WTC11 (cell line): ENCODE results near the gene COL26A1. TPM values are rescaled to one million over a fixed set of nuclear protein-coding genes. Genes with fewer than 3 reads are reported as not detected.
"Not testable (repeated sequence)": the region's sequence is repeated elsewhere in the genome, so short reads cannot be mapped to it uniquely, and the experiment has no call there.

Experiments
- ATAC-seq: fragments of 200-7000 bp; cut with Tn5 transposase; 2 replicates; pipeline ENCODE4 v1.10.0; 2021; ENCODE audit warnings: mild to moderate bottlenecking, moderate library complexity
- CTCF ChIA-PET: fragments of 300-600 bp; sonication (Branson Sonifier 250); formaldehyde crosslinking; loops from one replicate; lab custom pipeline; 2021; ENCODE audit warnings: antibody characterized with exemption; lab: Charles Lee
- POLR2A ChIA-PET: fragments of 350-600 bp; sonication (Branson Sonifier 250); formaldehyde crosslinking; loops from one replicate; lab custom pipeline; 2021; ENCODE audit warnings: antibody characterized with exemption; lab: Charles Lee
- DNase-seq: peaks from one replicate; pipeline ENCODE4 v3.0.0; 2021; ENCODE audit warnings: low spot score
- H3K27ac Mint-ChIP-seq: 2 replicates; pipeline ENCODE4 v1.8.0; 2021; ENCODE audit warnings: mixed read lengths
- H3K27me3 Mint-ChIP-seq: 2 replicates; pipeline ENCODE4 v1.8.0; 2021; ENCODE audit warnings: low read depth, mild to moderate bottlenecking, moderate library complexity, mixed read lengths
- H3K36me3 Mint-ChIP-seq: 2 replicates; pipeline ENCODE4 v1.8.0; 2021; ENCODE audit warnings: mixed read lengths
- H3K4me1 Mint-ChIP-seq: 2 replicates; pipeline ENCODE4 v1.8.0; 2022; ENCODE audit warnings: mixed read lengths
- H3K4me3 Mint-ChIP-seq: 2 replicates; pipeline ENCODE4 v1.8.0; 2021; ENCODE audit warnings: mild to moderate bottlenecking, moderate library complexity, mixed read lengths
- H3K9me3 Mint-ChIP-seq: 2 replicates; pipeline ENCODE4 v1.8.0; 2021; ENCODE audit warnings: mixed read lengths
- ATF2 ChIP-seq: sonication (generic); formaldehyde crosslinking; IDR thresholded peaks from 2 replicates; pipeline ENCODE4 v1.8.1; 2022; ENCODE audit warnings: low read depth, missing genetic modification reagents, borderline replicate concordance
- ATF3 ChIP-seq: sonication (generic); formaldehyde crosslinking; conservative IDR thresholded peaks from 2 replicates; pipeline ENCODE4 v1.8.1; 2022; ENCODE audit warnings: mild to moderate bottlenecking, missing genetic modification reagents
- CBFB ChIP-seq: sonication (generic); formaldehyde crosslinking; IDR thresholded peaks from 2 replicates; pipeline ENCODE4 v1.8.1; 2022; ENCODE audit warnings: mild to moderate bottlenecking, low read depth, missing genetic modification reagents
- CREM ChIP-seq: sonication (generic); formaldehyde crosslinking; IDR thresholded peaks from 2 replicates; pipeline ENCODE4 v1.8.1; 2022; ENCODE audit warnings: mild to moderate bottlenecking, missing genetic modification reagents, moderate library complexity
- CTCF ChIP-seq: fragments of 200-600 bp; IDR thresholded peaks from 2 replicates; pipeline ENCODE4 v1.8.0; 2022; ENCODE audit warnings: antibody characterized with exemption
- E2F1 ChIP-seq: sonication (generic); formaldehyde crosslinking; IDR thresholded peaks from 2 replicates; pipeline ENCODE4 v1.8.0; 2022; ENCODE audit warnings: mild to moderate bottlenecking, missing genetic modification reagents
- ESRRA ChIP-seq: sonication (generic); formaldehyde crosslinking; IDR thresholded peaks from 2 replicates; pipeline ENCODE4 v1.8.1; 2022; ENCODE audit warnings: mild to moderate bottlenecking, missing genetic modification reagents, borderline replicate concordance
- FOXP1 ChIP-seq: sonication (generic); formaldehyde crosslinking; IDR thresholded peaks from 2 replicates; pipeline ENCODE4 v1.8.0; 2022; ENCODE audit warnings: missing genetic modification reagents, mild to moderate bottlenecking, moderate library complexity, borderline replicate concordance
- GRHL2 ChIP-seq: fragments of 250-450 bp; sonication (Bioruptor Pico); IDR thresholded peaks from 2 replicates; pipeline ENCODE4 v1.8.0; 2022; ENCODE audit warnings: mild to moderate bottlenecking, moderate library complexity; ENCODE audit not compliant: insufficient replicate concordance, severe bottlenecking
- GTF2I ChIP-seq: fragments of 250-450 bp; sonication (Bioruptor Pico); conservative IDR thresholded peaks from 2 replicates; pipeline ENCODE4 v1.4.0; 2021; ENCODE audit warnings: mild to moderate bottlenecking
- HMGXB4 ChIP-seq: sonication (generic); formaldehyde crosslinking; IDR thresholded peaks from 2 replicates; pipeline ENCODE4 v1.8.1; 2023; ENCODE audit warnings: mild to moderate bottlenecking, moderate library complexity, missing genetic modification reagents
- MXD4 ChIP-seq: fragments of 250-450 bp; sonication (Bioruptor Pico); IDR thresholded peaks from 2 replicates; pipeline ENCODE4 v1.8.0; 2021; ENCODE audit warnings: mild to moderate bottlenecking, moderate library complexity, borderline replicate concordance
- PREB ChIP-seq: sonication (generic); formaldehyde crosslinking; IDR thresholded peaks from 2 replicates; pipeline ENCODE4 v1.8.1; 2022; ENCODE audit warnings: mild to moderate bottlenecking, missing genetic modification reagents, moderate library complexity, borderline replicate concordance
- SMAD3 ChIP-seq: sonication (generic); formaldehyde crosslinking; IDR thresholded peaks from 2 replicates; pipeline ENCODE4 v1.8.0; 2022; ENCODE audit warnings: missing genetic modification reagents, mild to moderate bottlenecking, borderline replicate concordance
- SOX15 ChIP-seq: fragments of 250-450 bp; sonication (Bioruptor Pico); IDR thresholded peaks from 2 replicates; pipeline ENCODE4 v1.9.0; 2021; ENCODE audit warnings: mild to moderate bottlenecking
- TCF7 ChIP-seq: sonication (generic); formaldehyde crosslinking; IDR thresholded peaks from 2 replicates; pipeline ENCODE4 v1.8.0; 2022; ENCODE audit warnings: mild to moderate bottlenecking, low read depth, missing genetic modification reagents, moderate library complexity
- ZMAT4 ChIP-seq: fragments of 250-450 bp; sonication (Bioruptor Pico); IDR thresholded peaks from 2 replicates; pipeline ENCODE4 v1.9.0; 2021; ENCODE audit warnings: mild to moderate bottlenecking
- ZNF121 ChIP-seq: sonication (generic); formaldehyde crosslinking; IDR thresholded peaks from 2 replicates; pipeline ENCODE4 v1.8.0; 2023; ENCODE audit warnings: missing genetic modification reagents
- ZNF263 ChIP-seq: sonication (generic); formaldehyde crosslinking; IDR thresholded peaks from 2 replicates; pipeline ENCODE4 v1.8.1; 2022; ENCODE audit warnings: low read depth, mild to moderate bottlenecking, moderate library complexity, missing genetic modification reagents
- ZNF317 ChIP-seq: sonication (generic); formaldehyde crosslinking; IDR thresholded peaks from 2 replicates; pipeline ENCODE4 v1.8.1; 2023; ENCODE audit warnings: low read depth, mild to moderate bottlenecking, moderate library complexity, missing genetic modification reagents, borderline replicate concordance
- ZNF423 ChIP-seq: fragments of 250-450 bp; sonication (Bioruptor Pico); IDR thresholded peaks from 2 replicates; pipeline ENCODE4 v2.1.2; 2022; ENCODE audit warnings: mild to moderate bottlenecking, moderate library complexity
- ZNF425 ChIP-seq: fragments of 250-450 bp; sonication (Bioruptor Pico); conservative IDR thresholded peaks from 2 replicates; pipeline ENCODE4 v1.9.0; 2021; ENCODE audit warnings: mild to moderate bottlenecking
- total RNA-seq: library from RNA; stranded (reverse); gene quantifications from 3 replicates; pipeline ENCODE4 v1.2.3, GENCODE V29; 2021

COL26A1 gene
- total RNA-seq, 1 experiment from 2014 or later, result 64.4 TPM

- no peak for TF ChIP-seq GRHL2 (CRISPR knock-in tag)
- TF ChIP-seq CTCF, result no peak
- TF ChIP-seq HMGXB4 (CRISPR knock-in tag), result no peak
- no peak for TF ChIP-seq SMAD3
- no peak for TF ChIP-seq ZNF423 (CRISPR knock-in tag)
- TF ChIP-seq MXD4, result no peak
- no peak for TF ChIP-seq CREM (CRISPR knock-in tag)
Measured at GRCh38 chr7:101560856-101561255, 198.2 kb downstream of the COL26A1 start (continued).

GRCh38 chr7:101561293-101561692 is 198.6 kb downstream of the COL26A1 start:
- not testable (repeated sequence) for H3K36me3 Mint-ChIP-seq, H3K9me3 Mint-ChIP-seq, ATAC-seq, DNase-seq, H3K27ac Mint-ChIP-seq, H3K27me3 Mint-ChIP-seq, H3K4me3 Mint-ChIP-seq
- TF ChIP-seq GTF2I (CRISPR knock-in tag), result 0 out of 2 replicates have a peak, but pooled peaks have one; percentile 27
- TF ChIP-seq ZNF121 (CRISPR knock-in tag), result peak; percentile 93
- CTCF ChIA-PET, result interaction anchor here (1.7 kb wide), 1 partner anchor 47 kb away, joined by 5 read pairs; no protein-coding TSS in a partner anchor
- POLR2A ChIA-PET, result interaction anchor here (1.0 kb wide), 1 partner anchor 14 kb away, joined by 3 read pairs; no protein-coding TSS in a partner anchor
- peaks cover 35% of the 10 kb centered on the region for H3K4me1 Mint-ChIP-seq

- Mint-ChIP-seq H3K27ac (peak overlapping the region; percentile 60), H3K36me3 (no peaks in the 10 kb centered on the region), H3K27me3 (peaks cover 2% of the 10 kb centered on the region), H3K4me1 (peaks cover 38% of the 10 kb centered on the region), H3K9me3 (peaks cover 7% of the 10 kb centered on the region; the same call in 1 of the 2 replicates), H3K4me3 (no peak overlapping the region)
- ChIA-PET POLR2A (no interaction called here), CTCF (interaction anchor here (0.8 to 2.7 kb wide), 8 partner anchors 12 to 241 kb away, joined by 3 to 19 read pairs (median 4); partner anchors contain the start of gene IFT22)
- ATAC-seq (peak; percentile 11), DNase-seq (no peak)
- TF ChIP-seq PREB (CRISPR knock-in tag) (no peak), CBFB (CRISPR knock-in tag) (no peak), SMAD3 (no peak), ZNF263 (no peak), ATF2 (CRISPR knock-in tag) (no peak), GTF2I (CRISPR knock-in tag) (no peak), ATF3 (no peak), ZNF425 (CRISPR knock-in tag) (no peak), ZMAT4 (CRISPR knock-in tag) (no peak), E2F1 (CRISPR knock-in tag) (no peak), ESRRA (CRISPR knock-in tag) (no peak), FOXP1 (CRISPR knock-in tag) (no peak), ZNF317 (no peak), TCF7 (CRISPR knock-in tag) (no peak), SOX15 (CRISPR knock-in tag) (no peak)
Measured at GRCh38 chr7:101562531-101563197, 200.0 kb downstream of the COL26A1 start.
